GM18520 (cell line): Measurements from ENCODE around the gene TMEM72.

ENCODE experiments used
- ATAC-seq: cut with Tn5 transposase; IDR thresholded peaks from one replicate; pipeline ENCODE4 v1.9.1; 2021; ENCODE audit not compliant: unreplicated experiment

Gene TMEM72

DNA sequence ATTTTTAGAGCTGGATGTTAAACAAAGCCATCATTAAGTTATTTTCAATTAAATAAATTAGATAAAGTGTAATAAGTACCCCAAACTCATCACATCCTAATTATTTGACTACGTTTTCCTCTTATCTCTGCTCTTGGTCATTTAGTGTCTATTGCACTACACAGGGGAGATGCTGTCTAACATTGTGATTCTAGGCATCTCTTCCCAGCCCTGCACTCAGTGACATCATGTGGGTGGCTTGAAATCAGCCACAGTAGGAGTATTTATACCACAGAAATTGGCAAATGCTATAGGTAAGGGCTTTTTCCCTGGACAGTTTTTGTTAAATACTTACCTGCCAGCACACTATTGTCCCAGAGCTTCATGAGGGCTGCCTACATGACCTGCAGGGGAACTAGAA lies 21.3 kb upstream of the TMEM72 start:
- ATAC-seq = no peak

GRCh38 chr10:44890696-44891563 lies 20.2 kb upstream of the TMEM72 start:
- ATAC-seq = no peak

DNA sequence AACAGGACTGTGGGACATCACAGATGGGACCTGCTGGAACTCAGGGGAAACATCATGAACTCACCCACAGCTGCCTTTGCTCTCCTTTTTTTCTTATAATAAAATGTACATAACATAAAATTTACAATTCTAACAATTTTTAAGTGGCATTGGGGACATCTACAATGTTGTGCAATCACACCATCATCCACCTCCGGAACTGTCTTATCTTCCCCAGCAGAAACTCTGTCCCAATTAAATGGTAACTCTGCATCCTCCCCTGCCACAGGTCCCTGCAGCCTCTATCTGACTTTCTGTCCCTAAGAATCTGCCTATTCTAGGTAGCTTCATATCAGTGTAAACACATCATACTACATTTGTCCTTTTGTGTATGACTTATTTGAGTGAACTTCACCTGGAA lies 19.4 kb upstream of the TMEM72 start:
- no peak for ATAC-seq

- no peak for ATAC-seq
Observed at GRCh38 chr10:44893604-44894468, 17.3 kb upstream of the TMEM72 start.

DNA sequence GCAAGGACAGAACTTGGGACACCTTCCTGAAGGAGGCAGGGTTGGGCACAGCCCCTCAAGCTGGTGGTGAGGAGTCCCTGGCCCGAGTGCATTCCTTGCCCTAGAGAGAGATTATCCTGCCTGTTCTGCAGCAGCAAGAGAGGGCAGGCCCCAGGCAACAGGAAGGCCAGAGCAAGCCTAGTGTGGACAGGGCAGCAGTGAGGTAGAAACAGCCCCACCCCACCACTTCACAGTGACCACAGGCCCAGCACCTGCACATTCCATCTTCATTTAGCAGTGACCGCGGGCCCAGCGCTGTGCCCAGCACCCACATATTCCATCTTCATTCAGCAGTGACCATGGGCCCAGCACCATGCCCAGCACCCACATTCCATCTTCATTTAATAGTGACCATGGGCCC lies 16.4 kb upstream of the TMEM72 start:
- no peak for ATAC-seq

- ATAC-seq = no peak
Observed at GRCh38 chr10:44895280-44895679, 15.9 kb upstream of the TMEM72 start.

DNA sequence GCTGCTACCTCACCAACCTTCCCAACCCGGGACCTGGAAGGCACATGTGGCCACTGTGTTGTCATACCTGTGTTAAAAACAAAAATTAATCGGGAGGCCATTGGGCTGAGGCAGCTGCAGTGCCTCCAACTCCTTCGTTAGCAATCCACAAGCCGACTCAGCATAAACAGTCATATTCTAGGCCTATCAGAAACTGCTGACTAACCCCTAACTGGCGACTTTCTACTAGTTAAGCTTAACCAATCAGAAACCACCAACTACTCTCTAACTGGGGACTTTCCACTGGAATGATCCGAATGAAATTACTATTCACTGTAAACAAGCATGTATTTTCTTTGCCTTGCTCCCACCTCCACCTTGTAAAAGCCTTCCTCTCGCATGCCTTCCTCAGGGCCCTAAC lies 14.1 kb upstream of the TMEM72 start:
- ATAC-seq = no peak

DNA sequence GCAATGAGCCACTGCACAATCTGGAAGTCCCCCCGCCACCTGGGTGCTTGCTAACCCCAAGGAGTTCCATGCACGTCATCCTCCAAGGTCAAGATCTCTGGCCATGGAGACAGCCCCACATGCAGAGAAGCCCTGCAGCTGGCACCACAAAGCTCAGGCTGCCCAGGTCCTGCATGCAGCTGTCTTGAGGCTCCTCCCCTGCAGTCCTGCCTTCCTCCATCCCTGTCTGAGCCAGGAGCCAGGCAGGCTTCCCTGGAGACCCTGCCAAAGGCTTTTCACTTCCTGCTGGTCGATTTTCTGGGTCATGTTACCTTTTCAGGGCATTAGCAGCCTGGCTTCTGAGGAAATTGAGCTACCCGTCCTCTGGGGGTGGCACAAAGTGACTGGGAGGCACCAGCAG lies 12.5 kb upstream of the TMEM72 start:
- ATAC-seq = no peak

DNA sequence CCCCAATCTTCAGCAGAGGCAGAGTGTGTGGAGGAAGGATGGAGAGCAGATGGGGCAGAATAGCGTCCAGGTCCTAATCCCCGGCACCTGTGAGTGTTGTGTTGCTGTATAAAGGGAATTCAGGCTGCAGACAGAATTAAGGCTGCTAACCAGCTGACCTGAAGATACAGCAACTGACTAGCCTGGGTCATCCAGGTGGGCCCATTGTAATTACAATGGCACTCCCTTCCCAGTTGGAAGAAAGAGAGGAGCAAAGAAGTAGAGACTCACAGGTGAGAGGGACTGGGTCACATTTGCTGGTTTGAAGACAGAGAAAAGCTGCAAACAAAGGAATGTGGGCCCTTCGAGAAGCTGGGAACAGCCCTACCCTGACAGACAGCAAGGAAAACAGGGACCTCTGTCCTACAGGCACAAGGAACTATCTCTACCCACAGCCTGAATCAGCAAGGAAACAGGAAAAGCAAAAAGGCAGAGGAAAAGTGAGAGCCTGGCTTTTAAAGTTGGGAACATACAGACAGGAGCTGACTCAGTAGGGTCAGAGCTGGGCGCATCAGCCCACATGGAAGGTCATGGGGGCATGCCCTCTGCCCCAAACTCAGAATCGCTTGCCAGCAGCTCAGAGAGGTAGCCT lies 11.6 kb upstream of the TMEM72 start:
- ATAC-seq = no peak

- ATAC-seq = no peak
Observed at GRCh38 chr10:44902941-44903545, 8.1 kb upstream of the TMEM72 start.

DNA sequence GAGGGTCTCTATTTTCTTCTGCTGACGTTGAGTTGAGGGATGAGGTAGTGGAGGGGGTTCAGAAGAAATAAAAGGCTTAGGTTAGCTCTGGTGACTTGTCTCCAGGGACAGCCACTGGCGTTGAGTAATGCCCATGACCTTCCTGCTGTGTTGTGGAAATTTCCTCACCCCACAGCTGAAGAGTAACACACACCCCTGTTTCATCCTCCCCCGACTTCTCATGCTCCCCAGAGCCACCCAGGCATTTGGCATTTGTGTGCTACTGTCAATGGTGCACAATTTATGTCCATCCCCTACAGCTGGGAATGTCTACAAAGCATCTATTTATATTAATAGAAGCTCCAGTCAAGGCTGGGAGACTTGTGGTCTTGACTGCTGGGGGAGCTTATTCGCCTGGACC lies 4.7 kb upstream of the TMEM72 start:
- ATAC-seq = no peak

- no peak for ATAC-seq
Observed at GRCh38 chr10:44907556-44907955, 3.6 kb upstream of the TMEM72 start.

GRCh38 chr10:44908066-44908749 lies 2.9 kb upstream of the TMEM72 start:
- ATAC-seq = no peak

DNA sequence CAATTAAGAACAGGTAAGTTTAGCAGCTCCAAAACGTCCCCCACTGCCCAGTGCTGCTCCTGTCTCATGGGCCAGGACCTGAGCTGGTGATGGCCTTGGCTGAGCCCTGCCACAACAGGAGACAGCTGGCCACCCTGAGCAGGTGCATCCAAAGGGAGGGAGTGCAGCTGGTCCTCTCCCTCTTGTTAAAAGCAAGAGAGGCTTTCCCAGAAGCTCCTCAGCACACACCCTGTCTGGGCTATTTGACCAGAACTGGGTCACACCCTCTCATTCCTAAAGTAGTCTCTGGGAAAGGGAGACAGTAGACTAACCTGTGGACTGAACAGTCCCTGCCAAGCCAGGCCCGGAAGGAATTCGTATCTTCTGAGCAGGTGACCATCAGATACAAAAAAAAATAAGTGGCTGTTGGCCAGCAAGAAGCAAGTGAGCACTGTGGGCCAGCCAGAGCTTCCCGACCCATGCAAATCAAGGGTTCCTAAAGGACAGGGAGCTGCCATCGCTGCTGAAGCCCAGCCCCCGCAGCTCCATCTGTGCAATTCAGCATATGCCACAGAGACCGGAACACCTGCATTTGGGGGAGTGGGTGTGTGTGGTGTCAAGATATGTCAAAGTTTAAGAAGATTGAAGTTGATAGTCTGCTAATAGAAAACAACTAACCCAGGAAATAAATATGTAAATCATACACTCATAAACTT lies 2.1 kb upstream of the TMEM72 start:
- no peak for ATAC-seq

DNA sequence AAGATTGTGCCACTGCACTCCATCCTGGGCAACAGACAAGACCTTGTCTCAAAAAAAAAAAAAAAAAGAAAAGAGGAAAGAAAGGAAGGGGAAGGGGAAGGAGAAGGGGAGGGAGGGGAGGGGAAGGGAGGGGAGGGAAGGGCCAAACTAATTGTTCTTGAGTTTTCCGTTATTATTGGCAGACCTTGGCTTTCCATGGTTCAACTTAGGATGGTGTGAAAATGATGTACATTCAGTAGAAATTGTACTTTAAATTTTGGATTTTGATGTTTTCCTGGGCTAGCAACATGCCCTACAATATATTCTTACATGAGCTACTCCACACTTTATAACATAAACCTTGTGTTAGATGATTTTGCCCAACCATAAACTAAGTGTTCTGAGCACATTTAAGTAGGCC lies 1.2 kb upstream of the TMEM72 start:
- no peak for ATAC-seq

- no peak for ATAC-seq
Observed at GRCh38 chr10:44910602-44911001, 535 bp upstream of the TMEM72 start.

GRCh38 chr10:44911951-44912350 lies 814 bp downstream of the TMEM72 start:
- ATAC-seq = no peak

DNA sequence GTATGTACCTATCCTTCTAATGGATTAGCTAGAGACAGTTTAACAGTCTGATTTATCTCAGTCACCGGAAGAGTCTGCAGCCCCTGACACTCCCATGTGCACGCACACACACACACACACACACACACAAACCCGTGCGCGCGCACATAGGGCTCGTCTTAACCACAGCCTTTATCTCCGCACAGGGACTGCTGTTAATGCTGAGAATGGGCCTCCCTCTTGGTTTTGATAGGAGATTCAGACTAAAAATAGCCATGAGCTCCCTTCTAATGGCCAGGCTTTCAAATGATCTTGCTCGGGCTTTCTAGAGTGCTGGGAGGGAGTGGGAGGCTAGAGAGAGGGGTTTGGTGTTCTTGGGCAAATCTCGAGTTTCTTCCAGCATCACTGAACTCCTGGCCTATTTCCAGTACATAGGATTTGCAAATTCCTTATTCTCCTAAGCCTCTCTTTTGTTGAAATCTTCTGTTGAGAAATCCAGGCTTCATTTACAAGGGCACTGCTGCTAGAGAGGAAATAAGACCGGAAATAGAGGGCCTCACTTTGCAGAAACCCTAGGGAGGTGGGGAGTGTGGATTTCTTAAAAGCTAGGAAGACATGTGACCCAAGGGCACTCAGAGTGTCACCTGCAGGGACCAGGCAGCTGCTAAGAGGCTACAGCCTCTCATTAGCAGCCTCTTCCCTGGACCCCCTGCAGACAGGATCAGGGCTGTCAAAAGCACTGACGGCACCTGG lies 2.4 kb downstream of the TMEM72 start:
- ATAC-seq = no peak

DNA sequence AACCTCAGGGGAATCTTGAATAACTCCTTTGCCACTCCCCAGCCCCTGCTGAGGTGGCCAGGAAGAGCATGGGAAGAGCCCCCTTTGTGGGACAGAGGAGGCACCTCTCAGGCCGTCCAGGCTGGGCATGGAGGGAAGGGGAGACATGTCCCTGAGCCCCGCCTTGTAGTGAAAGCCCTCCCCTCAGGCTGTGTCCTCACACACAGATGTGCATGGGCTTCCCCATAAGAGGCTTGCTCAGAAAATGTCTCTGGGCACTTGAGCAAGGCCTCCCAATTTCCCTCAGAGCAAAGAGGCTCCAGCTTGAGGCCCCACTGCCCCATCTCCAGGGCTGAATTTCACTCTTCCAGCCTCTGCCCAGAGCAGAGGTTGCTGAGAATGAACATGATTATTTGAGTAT lies 3.8 kb downstream of the TMEM72 start:
- no peak for ATAC-seq
